C4-2B (cell line): ENCODE measurements around the gene RNLS.

Source experiments
- ZFX ChIP-seq: fragments of 450-650 bp; IDR thresholded peaks from 2 replicates; pipeline ENCODE4 v1.6.1; 2017
- TF ChIP-seq, protein P1 (sequence below): fragments of 450-650 bp; conservative IDR thresholded peaks from 2 replicates; pipeline ENCODE4 v1.5.1; 2017; ENCODE audit warnings: mild to moderate bottlenecking

DNA sequence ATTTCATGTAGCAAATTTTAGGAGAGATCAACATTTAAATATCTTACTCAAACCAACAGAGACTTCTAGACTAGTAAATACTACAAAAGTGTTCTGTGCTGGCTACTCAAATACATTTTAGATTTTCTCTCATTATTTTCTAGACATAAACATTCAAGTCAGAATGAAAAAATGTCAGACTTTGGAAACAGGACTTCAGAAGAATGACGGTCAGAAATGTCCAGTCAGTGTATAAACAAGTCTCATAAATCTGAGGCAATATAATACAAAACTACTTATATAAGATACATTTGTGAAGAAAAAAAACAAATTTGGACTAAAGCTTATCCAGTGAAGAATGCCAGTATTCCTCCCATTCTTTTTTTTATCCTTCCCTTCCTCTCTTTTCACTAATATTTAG is 25.9 kb downstream of the RNLS start:
- TF ChIP-seq, protein P1, sequence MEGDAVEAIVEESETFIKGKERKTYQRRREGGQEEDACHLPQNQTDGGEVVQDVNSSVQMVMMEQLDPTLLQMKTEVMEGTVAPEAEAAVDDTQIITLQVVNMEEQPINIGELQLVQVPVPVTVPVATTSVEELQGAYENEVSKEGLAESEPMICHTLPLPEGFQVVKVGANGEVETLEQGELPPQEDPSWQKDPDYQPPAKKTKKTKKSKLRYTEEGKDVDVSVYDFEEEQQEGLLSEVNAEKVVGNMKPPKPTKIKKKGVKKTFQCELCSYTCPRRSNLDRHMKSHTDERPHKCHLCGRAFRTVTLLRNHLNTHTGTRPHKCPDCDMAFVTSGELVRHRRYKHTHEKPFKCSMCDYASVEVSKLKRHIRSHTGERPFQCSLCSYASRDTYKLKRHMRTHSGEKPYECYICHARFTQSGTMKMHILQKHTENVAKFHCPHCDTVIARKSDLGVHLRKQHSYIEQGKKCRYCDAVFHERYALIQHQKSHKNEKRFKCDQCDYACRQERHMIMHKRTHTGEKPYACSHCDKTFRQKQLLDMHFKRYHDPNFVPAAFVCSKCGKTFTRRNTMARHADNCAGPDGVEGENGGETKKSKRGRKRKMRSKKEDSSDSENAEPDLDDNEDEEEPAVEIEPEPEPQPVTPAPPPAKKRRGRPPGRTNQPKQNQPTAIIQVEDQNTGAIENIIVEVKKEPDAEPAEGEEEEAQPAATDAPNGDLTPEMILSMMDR: no peak
- TF ChIP-seq ZFX: no peak
